Fibroblast of pulmonary artery (primary cell): ENCODE data around the gene GNG10.
"Not testable (repeated sequence)": the region's sequence is repeated elsewhere in the genome, so short reads cannot be mapped to it uniquely, and the experiment has no call there.

Experiments used
- DNase-seq: peaks from one replicate; pipeline ENCODE4 v3.0.0-alpha.2; 2010; ENCODE audit warnings: low read depth
- H3K4me3 ChIP-seq: replicated peaks from 2 replicates; pipeline ENCODE4 v1.5.1; 2011; ENCODE audit warnings: low read depth, mild to moderate bottlenecking, control low read depth, low read length, moderate library complexity
- TF ChIP-seq, protein P1 (sequence below): IDR thresholded peaks from 2 replicates; pipeline ENCODE4 v1.5.1; 2011; ENCODE audit warnings: mild to moderate bottlenecking, control low read depth, low read length, inconsistent platforms; ENCODE audit errors: missing control alignments

The GNG10 gene

GRCh38 chr9:111663301-111663823 is 2.0 kb downstream of the GNG10 start:
- TF ChIP-seq, protein P1, sequence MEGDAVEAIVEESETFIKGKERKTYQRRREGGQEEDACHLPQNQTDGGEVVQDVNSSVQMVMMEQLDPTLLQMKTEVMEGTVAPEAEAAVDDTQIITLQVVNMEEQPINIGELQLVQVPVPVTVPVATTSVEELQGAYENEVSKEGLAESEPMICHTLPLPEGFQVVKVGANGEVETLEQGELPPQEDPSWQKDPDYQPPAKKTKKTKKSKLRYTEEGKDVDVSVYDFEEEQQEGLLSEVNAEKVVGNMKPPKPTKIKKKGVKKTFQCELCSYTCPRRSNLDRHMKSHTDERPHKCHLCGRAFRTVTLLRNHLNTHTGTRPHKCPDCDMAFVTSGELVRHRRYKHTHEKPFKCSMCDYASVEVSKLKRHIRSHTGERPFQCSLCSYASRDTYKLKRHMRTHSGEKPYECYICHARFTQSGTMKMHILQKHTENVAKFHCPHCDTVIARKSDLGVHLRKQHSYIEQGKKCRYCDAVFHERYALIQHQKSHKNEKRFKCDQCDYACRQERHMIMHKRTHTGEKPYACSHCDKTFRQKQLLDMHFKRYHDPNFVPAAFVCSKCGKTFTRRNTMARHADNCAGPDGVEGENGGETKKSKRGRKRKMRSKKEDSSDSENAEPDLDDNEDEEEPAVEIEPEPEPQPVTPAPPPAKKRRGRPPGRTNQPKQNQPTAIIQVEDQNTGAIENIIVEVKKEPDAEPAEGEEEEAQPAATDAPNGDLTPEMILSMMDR = no peak

DNA sequence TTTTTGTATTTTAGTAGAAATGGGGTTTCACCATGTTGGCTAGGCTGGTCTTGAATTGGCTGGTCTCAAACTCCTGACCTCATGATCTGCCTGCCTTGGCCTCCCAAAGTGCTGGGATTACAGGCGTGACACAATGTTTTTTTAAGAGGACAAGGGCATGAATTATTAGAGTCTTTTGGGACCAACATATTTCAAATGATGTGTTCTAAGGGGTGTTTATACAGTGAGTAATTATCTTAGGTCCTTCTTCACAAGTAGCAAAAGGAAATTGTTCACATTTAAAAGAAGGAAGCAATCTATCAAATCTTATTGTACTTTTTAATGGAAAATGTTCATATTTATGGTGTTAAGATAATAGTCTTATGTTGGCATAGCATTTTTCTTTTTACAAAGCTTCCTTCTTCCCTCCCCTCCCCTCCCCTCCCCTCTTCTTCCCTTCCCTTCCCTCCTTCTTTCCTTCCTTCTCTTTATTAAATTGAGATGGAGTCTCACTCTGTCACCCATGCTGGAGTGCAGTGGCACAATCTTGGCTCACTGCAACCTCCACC is 6.7 kb downstream of the GNG10 start:
- TF ChIP-seq, protein P1 = no peak
- no peak for DNase-seq
- H3K4me3 ChIP-seq = no peak overlapping the region

More at GRCh38 chr9:111663301-111663823, 2.0 kb downstream of the GNG10 start:
- H3K4me3 ChIP-seq = no peak overlapping the region
- DNase-seq = no peak

GRCh38 chr9:111668601-111669000 is 7.2 kb downstream of the GNG10 start:
- H3K4me3 ChIP-seq, DNase-seq: not testable (repeated sequence)

- no peak for DNase-seq
- H3K4me3 ChIP-seq = no peak overlapping the region
- TF ChIP-seq, protein P1 = no peak
These were observed 12.9 kb downstream of the GNG10 start for GRCh38 chr9:111674319-111674718.

- no peak for DNase-seq
These were observed 14.7 kb downstream of the GNG10 start for GRCh38 chr9:111676116-111676515.

GRCh38 chr9:111678293-111678692 is 16.9 kb downstream of the GNG10 start:
- DNase-seq = no peak
- TF ChIP-seq, protein P1 = no peak
- H3K4me3 ChIP-seq = no peak overlapping the region

More at GRCh38 chr9:111676116-111676515, 14.7 kb downstream of the GNG10 start:
- TF ChIP-seq, protein P1 = no peak
- no peak overlapping the region for H3K4me3 ChIP-seq

DNA sequence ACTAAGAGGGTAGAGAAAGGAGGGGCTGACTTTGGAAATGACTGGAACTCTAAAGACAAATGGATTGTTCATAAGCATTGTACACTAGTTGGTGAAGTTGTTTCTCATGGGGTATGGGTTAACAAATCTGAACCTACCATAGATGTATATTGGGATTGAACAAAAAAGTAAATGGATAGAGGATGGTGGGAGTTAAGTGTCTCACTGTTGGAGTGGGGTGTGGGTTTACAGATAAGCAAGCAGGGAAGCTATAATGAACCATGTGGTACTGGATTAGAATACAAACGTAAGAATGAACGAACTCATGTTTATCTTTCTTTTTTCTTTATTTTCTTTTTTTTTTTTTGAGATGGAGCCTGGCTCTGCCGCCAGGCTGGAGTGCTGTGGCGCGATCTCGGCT is 17.8 kb downstream of the GNG10 start:
- DNase-seq = no peak
- no peak overlapping the region for H3K4me3 ChIP-seq
- TF ChIP-seq, protein P1 = no peak
